ENCODE results near the gene WNT16.
"Not testable (repeated sequence)": the region's sequence is repeated elsewhere in the genome, so short reads cannot be mapped to it uniquely, and the experiment has no call there.

WNT16 gene

GRCh38 chr7:121307021-121307574, 21.7 kb upstream of the WNT16 start:
- no peak for DNase-seq

GRCh38 chr7:121313220-121313792, 15.5 kb upstream of the WNT16 start:
- DNase-seq, result no peak

- no peak for DNase-seq
Observed at GRCh38 chr7:121313793-121314676, 14.8 kb upstream of the WNT16 start.

GRCh38 chr7:121315170-121315569, 13.6 kb upstream of the WNT16 start:
- not testable (repeated sequence) for DNase-seq

GRCh38 chr7:121322460-121322859, 6.3 kb upstream of the WNT16 start:
- no peak for DNase-seq

- no peak for DNase-seq
Observed at GRCh38 chr7:121323515-121324302, 5.1 kb upstream of the WNT16 start.

GRCh38 chr7:121327671-121328070, 1.1 kb upstream of the WNT16 start:
- DNase-seq, result no peak

GRCh38 chr7:121329191-121330052, 622 bp downstream of the WNT16 start:
- peak; percentile 13 for DNase-seq

GRCh38 chr7:121330053-121330833, 1.4 kb downstream of the WNT16 start:
- DNase-seq, result no peak

- DNase-seq, result no peak
Observed at GRCh38 chr7:121331048-121331447, 2.2 kb downstream of the WNT16 start.

- DNase-seq, result no peak
Observed at GRCh38 chr7:121331574-121331973, 2.8 kb downstream of the WNT16 start.

- DNase-seq, result no peak
Observed at GRCh38 chr7:121334376-121334775, 5.6 kb downstream of the WNT16 start.

- DNase-seq, result no peak
Observed at GRCh38 chr7:121334875-121335648, 6.3 kb downstream of the WNT16 start.

GRCh38 chr7:121336579-121336978, 7.8 kb downstream of the WNT16 start:
- DNase-seq, result no peak

GRCh38 chr7:121337398-121337797, 8.6 kb downstream of the WNT16 start:
- no peak for DNase-seq

- no peak for DNase-seq
Observed at GRCh38 chr7:121339082-121339481, 10.3 kb downstream of the WNT16 start.

GRCh38 chr7:121341933-121342332, 13.1 kb downstream of the WNT16 start:
- DNase-seq, result no peak

- DNase-seq, result no peak
Observed at GRCh38 chr7:121342631-121343030, 13.8 kb downstream of the WNT16 start.

GRCh38 chr7:121343302-121343701, 14.5 kb downstream of the WNT16 start:
- no peak for DNase-seq

- no peak for DNase-seq
Observed at GRCh38 chr7:121344093-121344492, 15.3 kb downstream of the WNT16 start.

- DNase-seq, result no peak
Observed at GRCh38 chr7:121344497-121344896, 15.7 kb downstream of the WNT16 start.
